ENCODE measurements around the gene DCUN1D5. TPM values are rescaled to one million over a fixed set of nuclear protein-coding genes. Genes with fewer than 3 reads are reported as not detected.

The DCUN1D5 gene
- total and polyA plus RNA-seq, 2 experiments from 2014 or later: 136 to 189 TPM

DNA sequence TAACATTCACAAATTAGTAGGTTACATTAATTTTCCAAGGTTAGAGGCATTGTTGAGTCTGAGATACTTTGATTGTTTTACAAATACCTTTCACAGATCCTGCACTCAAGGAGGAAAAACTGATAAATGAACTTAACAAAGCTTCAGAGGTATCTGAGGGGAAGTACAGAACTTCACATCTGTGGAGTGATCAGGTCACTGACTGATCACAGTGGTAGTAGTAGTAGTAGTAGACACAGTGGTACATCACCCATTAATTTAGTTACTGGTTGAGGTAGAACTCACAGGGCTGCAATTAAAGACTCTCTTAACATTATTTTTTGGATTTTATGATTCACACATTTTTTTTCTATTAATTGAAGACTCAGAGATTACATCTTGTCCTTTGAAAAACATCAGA, 56.7 kb downstream of the DCUN1D5 start:
- DNase-seq (ENCODE audit: low spot score) (no peak), ATAC-seq (no peak)
- Mint-ChIP-seq H3K27ac (no peak overlapping the region), H3K4me3 (no peak overlapping the region), H3K4me1 (peaks cover 3% of the 10 kb centered on the region; the same call in 1 of the 3 replicates), H3K36me3 (ENCODE audit: low read depth) (no peaks in the 10 kb centered on the region), H3K9me3 (peaks cover 3% of the 10 kb centered on the region; the same call in 1 of the 3 replicates), H3K27me3 (ENCODE audit: insufficient read depth, low read depth, poor library complexity) (no peaks in the 10 kb centered on the region)
- H3K4me2 ChIP-seq: no peak overlapping the region
- H3K27ac ChIP-seq (ENCODE audit: low read depth): no peak overlapping the region
- H3K9me2 ChIP-seq (ENCODE audit: insufficient read depth): no peaks in the 10 kb centered on the region
- H3F3A ChIP-seq (replicated peaks; ENCODE audit: low read depth): no peaks in the 10 kb centered on the region
- no peaks in the 10 kb centered on the region for H3K79me2 ChIP-seq (replicated peaks; ENCODE audit: insufficient read depth)
- no peak overlapping the region for H3K4me3 ChIP-seq
- no peaks in the 10 kb centered on the region for H3K36me3 ChIP-seq (ENCODE audit: insufficient read depth)
- no peaks in the 10 kb centered on the region for H3K27me3 ChIP-seq (ENCODE audit: insufficient read depth)
- no peaks in the 10 kb centered on the region for H3K4me1 ChIP-seq (ENCODE audit: insufficient read depth)
- TF ChIP-seq ZNF114 (CRISPR knock-in tag; IDR thresholded peaks at IDR 0.05) (no peak), JUNB (IDR thresholded peaks at IDR 0.05; ENCODE audit: unreplicated experiment) (no peak)
- H2AFZ ChIP-seq: no peak overlapping the region
- no peaks in the 10 kb centered on the region for H4K20me1 ChIP-seq (replicated peaks; ENCODE audit: insufficient read depth)

DNA sequence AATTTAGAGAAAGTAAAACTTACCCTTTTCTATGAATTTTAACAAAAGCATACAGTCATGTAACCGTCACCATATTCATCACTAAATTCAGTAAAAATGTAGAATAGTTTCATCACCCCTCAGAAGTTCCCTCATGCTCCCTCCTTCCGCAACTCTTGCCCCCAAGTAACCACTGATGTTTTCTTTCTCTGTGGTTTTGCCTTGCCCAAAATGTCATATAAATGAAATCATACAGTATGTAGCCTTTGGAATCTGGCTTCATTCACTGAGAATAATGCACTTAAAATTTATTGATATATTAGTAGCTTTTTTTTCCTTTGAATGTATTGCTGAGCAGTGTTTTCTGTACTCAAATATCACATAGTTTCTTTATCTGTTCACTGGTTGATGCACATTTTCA, 60.1 kb downstream of the DCUN1D5 start:
- Histone ChIP-seq H3K9me2 (ENCODE audit: insufficient read depth) (no peaks in the 10 kb centered on the region), H3F3A (replicated peaks; ENCODE audit: low read depth) (no peaks in the 10 kb centered on the region), H3K4me3 (no peak overlapping the region), H3K27me3 (ENCODE audit: insufficient read depth) (no peaks in the 10 kb centered on the region), H3K4me1 (ENCODE audit: insufficient read depth) (no peaks in the 10 kb centered on the region), H3K79me2 (replicated peaks; ENCODE audit: insufficient read depth) (no peaks in the 10 kb centered on the region), H3K36me3 (ENCODE audit: insufficient read depth) (no peaks in the 10 kb centered on the region), H3K27ac (ENCODE audit: low read depth) (no peak overlapping the region), H2AFZ (no peak overlapping the region), H3K4me2 (no peak overlapping the region), H4K20me1 (replicated peaks; ENCODE audit: insufficient read depth) (no peaks in the 10 kb centered on the region)
- Mint-ChIP-seq H3K9me3 (peaks cover 3% of the 10 kb centered on the region; the same call in 1 of the 3 replicates), H3K4me3 (no peak overlapping the region), H3K27ac (no peak overlapping the region), H3K27me3 (ENCODE audit: insufficient read depth, low read depth, poor library complexity) (no peaks in the 10 kb centered on the region), H3K4me1 (peaks cover 3% of the 10 kb centered on the region; the same call in 1 of the 3 replicates), H3K36me3 (ENCODE audit: low read depth) (no peaks in the 10 kb centered on the region)
- TF ChIP-seq CREB1 (CRISPR knock-in tag; IDR thresholded peaks at IDR 0.05; ENCODE audit: low read depth) (no peak), EZH2 (IDR thresholded peaks at IDR 0.05; ENCODE audit: low read depth, unreplicated experiment) (no peak), EZH2phosphoT487 (IDR thresholded peaks at IDR 0.05; ENCODE audit: unreplicated experiment) (no peak), STAT1 (IDR thresholded peaks at IDR 0.05; ENCODE audit: unreplicated experiment) (no peak), ZNF331 (CRISPR knock-in tag; IDR thresholded peaks at IDR 0.05; ENCODE audit: low read depth) (no peak), NANOG (IDR thresholded peaks at IDR 0.05; ENCODE audit: borderline replicate concordance) (no peak)
- TF ChIP-seq, protein P1, sequence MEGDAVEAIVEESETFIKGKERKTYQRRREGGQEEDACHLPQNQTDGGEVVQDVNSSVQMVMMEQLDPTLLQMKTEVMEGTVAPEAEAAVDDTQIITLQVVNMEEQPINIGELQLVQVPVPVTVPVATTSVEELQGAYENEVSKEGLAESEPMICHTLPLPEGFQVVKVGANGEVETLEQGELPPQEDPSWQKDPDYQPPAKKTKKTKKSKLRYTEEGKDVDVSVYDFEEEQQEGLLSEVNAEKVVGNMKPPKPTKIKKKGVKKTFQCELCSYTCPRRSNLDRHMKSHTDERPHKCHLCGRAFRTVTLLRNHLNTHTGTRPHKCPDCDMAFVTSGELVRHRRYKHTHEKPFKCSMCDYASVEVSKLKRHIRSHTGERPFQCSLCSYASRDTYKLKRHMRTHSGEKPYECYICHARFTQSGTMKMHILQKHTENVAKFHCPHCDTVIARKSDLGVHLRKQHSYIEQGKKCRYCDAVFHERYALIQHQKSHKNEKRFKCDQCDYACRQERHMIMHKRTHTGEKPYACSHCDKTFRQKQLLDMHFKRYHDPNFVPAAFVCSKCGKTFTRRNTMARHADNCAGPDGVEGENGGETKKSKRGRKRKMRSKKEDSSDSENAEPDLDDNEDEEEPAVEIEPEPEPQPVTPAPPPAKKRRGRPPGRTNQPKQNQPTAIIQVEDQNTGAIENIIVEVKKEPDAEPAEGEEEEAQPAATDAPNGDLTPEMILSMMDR (conservative IDR thresholded peaks at IDR 0.05; ENCODE audit: low read depth in 2 of 2): no peak
- TF ChIP-seq, protein P2, sequence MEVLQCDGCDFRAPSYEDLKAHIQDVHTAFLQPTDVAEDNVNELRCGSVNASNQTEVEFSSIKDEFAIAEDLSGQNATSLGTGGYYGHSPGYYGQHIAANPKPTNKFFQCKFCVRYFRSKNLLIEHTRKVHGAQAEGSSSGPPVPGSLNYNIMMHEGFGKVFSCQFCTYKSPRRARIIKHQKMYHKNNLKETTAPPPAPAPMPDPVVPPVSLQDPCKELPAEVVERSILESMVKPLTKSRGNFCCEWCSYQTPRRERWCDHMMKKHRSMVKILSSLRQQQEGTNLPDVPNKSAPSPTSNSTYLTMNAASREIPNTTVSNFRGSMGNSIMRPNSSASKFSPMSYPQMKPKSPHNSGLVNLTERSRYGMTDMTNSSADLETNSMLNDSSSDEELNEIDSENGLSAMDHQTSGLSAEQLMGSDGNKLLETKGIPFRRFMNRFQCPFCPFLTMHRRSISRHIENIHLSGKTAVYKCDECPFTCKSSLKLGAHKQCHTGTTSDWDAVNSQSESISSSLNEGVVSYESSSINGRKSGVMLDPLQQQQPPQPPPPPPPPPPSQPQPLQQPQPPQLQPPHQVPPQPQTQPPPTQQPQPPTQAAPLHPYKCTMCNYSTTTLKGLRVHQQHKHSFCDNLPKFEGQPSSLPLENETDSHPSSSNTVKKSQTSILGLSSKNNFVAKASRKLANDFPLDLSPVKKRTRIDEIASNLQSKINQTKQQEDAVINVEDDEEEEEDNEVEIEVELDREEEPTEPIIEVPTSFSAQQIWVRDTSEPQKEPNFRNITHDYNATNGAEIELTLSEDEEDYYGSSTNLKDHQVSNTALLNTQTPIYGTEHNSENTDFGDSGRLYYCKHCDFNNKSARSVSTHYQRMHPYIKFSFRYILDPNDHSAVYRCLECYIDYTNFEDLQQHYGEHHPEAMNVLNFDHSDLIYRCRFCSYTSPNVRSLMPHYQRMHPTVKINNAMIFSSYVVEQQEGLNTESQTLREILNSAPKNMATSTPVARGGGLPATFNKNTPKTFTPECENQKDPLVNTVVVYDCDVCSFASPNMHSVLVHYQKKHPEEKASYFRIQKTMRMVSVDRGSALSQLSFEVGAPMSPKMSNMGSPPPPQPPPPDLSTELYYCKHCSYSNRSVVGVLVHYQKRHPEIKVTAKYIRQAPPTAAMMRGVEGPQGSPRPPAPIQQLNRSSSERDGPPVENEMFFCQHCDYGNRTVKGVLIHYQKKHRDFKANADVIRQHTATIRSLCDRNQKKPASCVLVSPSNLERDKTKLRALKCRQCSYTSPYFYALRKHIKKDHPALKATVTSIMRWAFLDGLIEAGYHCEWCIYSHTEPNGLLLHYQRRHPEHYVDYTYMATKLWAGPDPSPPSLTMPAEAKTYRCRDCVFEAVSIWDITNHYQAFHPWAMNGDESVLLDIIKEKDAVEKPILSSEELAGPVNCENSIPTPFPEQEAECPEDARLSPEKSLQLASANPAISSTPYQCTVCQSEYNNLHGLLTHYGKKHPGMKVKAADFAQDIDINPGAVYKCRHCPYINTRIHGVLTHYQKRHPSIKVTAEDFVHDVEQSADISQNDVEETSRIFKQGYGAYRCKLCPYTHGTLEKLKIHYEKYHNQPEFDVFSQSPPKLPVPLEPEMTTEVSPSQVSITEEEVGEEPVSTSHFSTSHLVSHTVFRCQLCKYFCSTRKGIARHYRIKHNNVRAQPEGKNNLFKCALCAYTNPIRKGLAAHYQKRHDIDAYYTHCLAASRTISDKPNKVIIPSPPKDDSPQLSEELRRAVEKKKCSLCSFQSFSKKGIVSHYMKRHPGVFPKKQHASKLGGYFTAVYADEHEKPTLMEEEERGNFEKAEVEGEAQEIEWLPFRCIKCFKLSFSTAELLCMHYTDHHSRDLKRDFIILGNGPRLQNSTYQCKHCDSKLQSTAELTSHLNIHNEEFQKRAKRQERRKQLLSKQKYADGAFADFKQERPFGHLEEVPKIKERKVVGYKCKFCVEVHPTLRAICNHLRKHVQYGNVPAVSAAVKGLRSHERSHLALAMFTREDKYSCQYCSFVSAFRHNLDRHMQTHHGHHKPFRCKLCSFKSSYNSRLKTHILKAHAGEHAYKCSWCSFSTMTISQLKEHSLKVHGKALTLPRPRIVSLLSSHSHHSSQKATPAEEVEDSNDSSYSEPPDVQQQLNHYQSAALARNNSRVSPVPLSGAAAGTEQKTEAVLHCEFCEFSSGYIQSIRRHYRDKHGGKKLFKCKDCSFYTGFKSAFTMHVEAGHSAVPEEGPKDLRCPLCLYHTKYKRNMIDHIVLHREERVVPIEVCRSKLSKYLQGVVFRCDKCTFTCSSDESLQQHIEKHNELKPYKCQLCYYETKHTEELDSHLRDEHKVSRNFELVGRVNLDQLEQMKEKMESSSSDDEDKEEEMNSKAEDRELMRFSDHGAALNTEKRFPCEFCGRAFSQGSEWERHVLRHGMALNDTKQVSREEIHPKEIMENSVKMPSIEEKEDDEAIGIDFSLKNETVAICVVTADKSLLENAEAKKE (CRISPR knock-in tag; IDR thresholded peaks at IDR 0.05): no peak
- DNase-seq (ENCODE audit: low spot score) (no peak), ATAC-seq (no peak)
